Loucy (cell line): ENCODE data around the gene PTPRN2.

Source experiments
- CTCF ChIP-seq: fragments of 200-600 bp; sonication (generic); conservative IDR thresholded peaks from 2 replicates; pipeline ENCODE4 v1.5.1; 2014; ENCODE audit warnings: mild to moderate bottlenecking, antibody characterized with exemption, low read length
- EZH2phosphoT487 ChIP-seq: fragments of 200-600 bp; IDR thresholded peaks from 2 replicates; pipeline ENCODE4 v1.6.1; 2018; ENCODE audit warnings: antibody characterized with exemption, mild to moderate bottlenecking, moderate library complexity, borderline replicate concordance

DNA sequence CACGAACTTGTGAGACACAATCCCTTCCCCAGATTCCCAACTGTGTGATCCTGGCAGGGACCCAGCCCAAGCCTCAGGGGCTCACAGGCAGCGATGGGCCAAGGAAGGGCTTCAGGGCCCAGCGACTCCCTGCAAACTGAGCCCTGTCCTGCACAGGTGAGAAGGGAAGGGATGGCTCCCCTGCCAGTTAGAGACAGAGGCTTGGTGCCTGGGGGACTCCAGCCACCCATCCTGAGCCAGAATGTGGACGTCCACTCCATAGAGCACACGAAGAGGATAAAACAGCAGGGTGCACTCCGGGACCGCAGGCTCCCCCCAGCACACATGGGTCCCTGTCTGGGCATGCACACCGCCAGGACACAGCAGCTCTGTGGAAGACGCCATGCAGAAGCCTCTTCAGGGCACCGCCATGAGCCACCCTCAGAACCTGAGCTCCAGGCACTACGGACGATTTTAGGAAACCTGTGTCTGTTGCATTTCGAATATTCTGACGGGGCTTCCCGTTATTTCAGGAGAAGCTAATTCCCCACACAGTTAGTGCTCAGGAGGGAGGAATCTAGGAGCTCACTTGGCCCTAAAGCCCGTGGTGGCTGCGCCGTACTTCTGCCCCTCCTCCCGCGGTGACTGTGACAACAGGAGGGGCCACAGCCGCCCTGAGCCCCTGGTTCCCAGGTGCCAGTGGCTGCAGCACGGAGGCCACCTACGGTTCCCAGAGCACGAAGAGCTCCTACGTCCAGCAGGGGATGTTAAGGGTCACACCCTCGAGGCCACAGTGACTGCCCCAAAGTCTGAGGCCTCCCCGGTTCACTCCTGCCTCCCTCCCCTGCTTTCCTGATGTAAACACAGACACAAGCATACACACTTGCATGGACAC lies 326.0 kb downstream of the PTPRN2 start:
- TF ChIP-seq CTCF (no peak), EZH2phosphoT487 (no peak)
